NCI-H82 treated with DMSO at 0.1 percent for 48 hours (cell line): ENCODE results near the gene G6PC1.
A peak's percentile ranks its signal among the peaks of the same experiment; 100 is the strongest.
"Not testable (repeated sequence)": the region's sequence is repeated elsewhere in the genome, so short reads cannot be mapped to it uniquely, and the experiment has no call there.

ENCODE experiments used
- DNase-seq: peaks from one replicate; lab custom pipeline; 2025; ENCODE audit not compliant: unreplicated experiment; lab: John Stamatoyannopoulos, UW

Gene G6PC1

GRCh38 chr17:42899981-42900380 is 618 bp upstream of the G6PC1 start:
- DNase-seq, result not testable (repeated sequence)

- DNase-seq, result no peak
These were observed 1.1 kb downstream of the G6PC1 start for GRCh38 chr17:42901535-42902229.

- no peak for DNase-seq
These were observed 3.5 kb downstream of the G6PC1 start for GRCh38 chr17:42904110-42904469.

GRCh38 chr17:42906772-42907446 is 6.3 kb downstream of the G6PC1 start:
- no peak for DNase-seq

- no peak for DNase-seq
These were observed 8.5 kb downstream of the G6PC1 start for GRCh38 chr17:42908872-42909700.

GRCh38 chr17:42913522-42913921 is 12.9 kb downstream of the G6PC1 start:
- no peak for DNase-seq

GRCh38 chr17:42913981-42914617 is 13.5 kb downstream of the G6PC1 start:
- no peak for DNase-seq

GRCh38 chr17:42915288-42915687 is 14.7 kb downstream of the G6PC1 start:
- DNase-seq, result not testable (repeated sequence)

- DNase-seq, result not testable (repeated sequence)
These were observed 16.0 kb downstream of the G6PC1 start for GRCh38 chr17:42916388-42917235.

- no peak for DNase-seq
These were observed 16.6 kb downstream of the G6PC1 start for GRCh38 chr17:42917236-42917603.

- DNase-seq, result no peak
These were observed 18.4 kb downstream of the G6PC1 start for GRCh38 chr17:42918902-42919521.

- DNase-seq, result not testable (repeated sequence)
These were observed 19.0 kb downstream of the G6PC1 start for GRCh38 chr17:42919522-42920077.

GRCh38 chr17:42920106-42920900 is 19.7 kb downstream of the G6PC1 start:
- peak; percentile 38 for DNase-seq

- peak; percentile 53 for DNase-seq
These were observed 20.3 kb downstream of the G6PC1 start for GRCh38 chr17:42920922-42921321.

- no peak for DNase-seq
These were observed 21.7 kb downstream of the G6PC1 start for GRCh38 chr17:42922294-42922693.

GRCh38 chr17:42923472-42923871 is 22.9 kb downstream of the G6PC1 start:
- not testable (repeated sequence) for DNase-seq

GRCh38 chr17:42924891-42925290 is 24.3 kb downstream of the G6PC1 start:
- DNase-seq, result no peak

- DNase-seq, result no peak
These were observed 28.3 kb downstream of the G6PC1 start for GRCh38 chr17:42928714-42929496.
